Prostate gland (tissue), 2 donors: ENCODE data around the gene FOXP1.

Experiments used
- CTCF ChIP-seq, 4 experiments: fragments of 200-600 bp in 2 of 4; fragments of 450-650 bp in 2 of 4; sonication (generic) in 2 of 4; IDR thresholded peaks; 1 replicate in 3 of 4; 2 replicates in 1 of 4; pipeline ENCODE4 v1.5.1; 2016 to 2019; ENCODE audit warnings: antibody characterized with exemption in 4 of 4, mild to moderate bottlenecking in 2 of 4, moderate library complexity in 2 of 4
- POLR2A ChIP-seq: fragments of 450-650 bp; IDR thresholded peaks from one replicate; pipeline ENCODE4 v1.6.1; 2016; ENCODE audit warnings: antibody characterized with exemption, mild to moderate bottlenecking
- POLR2AphosphoS5 ChIP-seq: sonication (generic); formaldehyde crosslinking; IDR thresholded peaks from one replicate; pipeline ENCODE4 v1.6.1; 2017; ENCODE audit warnings: antibody characterized with exemption

- TF ChIP-seq CTCF (IDR thresholded peaks at IDR 0.05), result no peak
- no peak for TF ChIP-seq POLR2AphosphoS5
- no peak for TF ChIP-seq POLR2A
These were observed 117.0 kb downstream of the FOXP1 start for GRCh38 chr3:71466483-71466882.
